H9 (cell line): ENCODE measurements around the gene CNIH2. TPM values are rescaled to one million over a fixed set of nuclear protein-coding genes. Genes with fewer than 3 reads are reported as not detected.

Experiments
- DNase-seq: peaks from one replicate; pipeline ENCODE4 v3.0.0-alpha.2; 2017
- H2AFZ ChIP-seq: one replicate; pipeline ENCODE4 v1.6.1; 2013; ENCODE audit warnings: mild to moderate bottlenecking, low read length, control low read depth, moderate library complexity
- H2AK5ac ChIP-seq: 2 replicates; pipeline ENCODE4 v1.6.1; 2013; ENCODE audit warnings: low read length, control low read depth, mixed read lengths; ENCODE audit not compliant: insufficient read length
- H2BK120ac ChIP-seq: one replicate; pipeline ENCODE4 v1.6.1; 2013; ENCODE audit warnings: low read depth, mild to moderate bottlenecking, low read length, control low read depth, inconsistent platforms; ENCODE audit not compliant: poor library complexity, severe bottlenecking
- H2BK12ac ChIP-seq: 2 replicates; pipeline ENCODE4 v1.6.1; 2013; ENCODE audit warnings: low read length, control low read depth, mixed read lengths, low read depth; ENCODE audit not compliant: insufficient read length
- H2BK15ac ChIP-seq: 2 replicates; pipeline ENCODE4 v1.6.1; 2013; ENCODE audit warnings: low read depth, low read length, control low read depth
- H2BK20ac ChIP-seq: one replicate; pipeline ENCODE4 v1.6.1; 2013; ENCODE audit warnings: low read depth, mild to moderate bottlenecking, low read length, control low read depth, inconsistent platforms; ENCODE audit not compliant: poor library complexity, severe bottlenecking
- H2BK5ac ChIP-seq: 2 replicates; pipeline ENCODE4 v1.6.1; 2013; ENCODE audit warnings: low read length, control low read depth, mixed read lengths; ENCODE audit not compliant: insufficient read length
- H3K14ac ChIP-seq: 2 replicates; pipeline ENCODE4 v1.6.1; 2013; ENCODE audit warnings: low read length, control low read depth; ENCODE audit not compliant: insufficient read depth
- H3K18ac ChIP-seq: 2 replicates; pipeline ENCODE4 v1.6.1; 2013; ENCODE audit warnings: low read depth, mild to moderate bottlenecking, mixed read lengths, low read length, control low read depth; ENCODE audit not compliant: insufficient read length
- H3K23ac ChIP-seq: 2 replicates; pipeline ENCODE4 v1.6.1; 2013; ENCODE audit warnings: low read length, control low read depth, mixed read lengths, low read depth; ENCODE audit not compliant: insufficient read length
- H3K23me2 ChIP-seq: 2 replicates; pipeline ENCODE4 v1.6.1; 2013; ENCODE audit warnings: low read depth, mild to moderate bottlenecking, mixed read lengths, low read length, control low read depth; ENCODE audit not compliant: insufficient read length, poor library complexity, severe bottlenecking
- H3K27ac ChIP-seq: 2 replicates; pipeline ENCODE4 v1.5.1; 2013; ENCODE audit warnings: low read length, control low read depth, mixed read lengths, low read depth; ENCODE audit not compliant: insufficient read length
- H3K27me3 ChIP-seq: 2 replicates; pipeline ENCODE4 v1.6.1; 2013; ENCODE audit warnings: low read length, control low read depth, inconsistent platforms; ENCODE audit not compliant: insufficient read depth
- H3K4ac ChIP-seq: 2 replicates; pipeline ENCODE4 v1.6.1; 2013; ENCODE audit warnings: low read depth, mild to moderate bottlenecking, control low read depth, inconsistent platforms, low read length, moderate library complexity
- H3K4me1 ChIP-seq: 2 replicates; pipeline ENCODE4 v1.6.1; 2013; ENCODE audit warnings: low read length, control low read depth, inconsistent platforms; ENCODE audit not compliant: insufficient read depth
- H3K4me2 ChIP-seq: 2 replicates; pipeline ENCODE4 v1.6.1; 2013; ENCODE audit warnings: low read length, control low read depth, mixed read lengths; ENCODE audit not compliant: insufficient read length, insufficient read depth
- H3K56ac ChIP-seq: 2 replicates; pipeline ENCODE4 v1.6.1; 2013; ENCODE audit warnings: low read depth, mild to moderate bottlenecking, mixed read lengths, low read length, control low read depth; ENCODE audit not compliant: insufficient read length
- H3K79me1 ChIP-seq: 2 replicates; pipeline ENCODE4 v1.6.1; 2013; ENCODE audit warnings: low read depth, mild to moderate bottlenecking, moderate library complexity, low read length, control low read depth, inconsistent platforms; ENCODE audit not compliant: insufficient read depth, poor library complexity, severe bottlenecking
- H3K79me2 ChIP-seq: 2 replicates; pipeline ENCODE4 v1.6.1; 2013; ENCODE audit warnings: low read length, control low read depth, inconsistent platforms; ENCODE audit not compliant: insufficient read depth
- H3K9ac ChIP-seq: 2 replicates; pipeline ENCODE4 v1.6.1; 2013; ENCODE audit warnings: low read length, control low read depth, mixed read lengths; ENCODE audit not compliant: insufficient read length; ENCODE audit errors: extremely low read depth
- H3K9me3 ChIP-seq: one replicate; pipeline ENCODE4 v1.6.1; 2013; ENCODE audit warnings: low read depth, low read length, inconsistent platforms; ENCODE audit not compliant: control insufficient read depth
- H3T11ph ChIP-seq: one replicate; pipeline ENCODE4 v1.6.1; 2013; ENCODE audit warnings: mild to moderate bottlenecking, low read length, control low read depth, inconsistent platforms
- H4K20me1 ChIP-seq: one replicate; pipeline ENCODE4 v1.6.1; 2013; ENCODE audit not compliant: control insufficient read depth, insufficient read length, insufficient read depth
- H4K5ac ChIP-seq: 2 replicates; pipeline ENCODE4 v1.6.1; 2013; ENCODE audit warnings: low read depth, mild to moderate bottlenecking, mixed read lengths, low read length, control low read depth; ENCODE audit not compliant: insufficient read length
- H4K8ac ChIP-seq: replicated peaks from 2 replicates; pipeline ENCODE4 v1.6.1; 2013; ENCODE audit warnings: low read length, control low read depth, mixed read lengths, low read depth; ENCODE audit not compliant: insufficient read length
- H4K91ac ChIP-seq: 2 replicates; pipeline ENCODE4 v1.6.1; 2013; ENCODE audit warnings: low read depth, mild to moderate bottlenecking, moderate library complexity, mixed read lengths, low read length, control low read depth; ENCODE audit not compliant: insufficient read length
- H3K27ac Mint-ChIP-seq, 3 experiments: 2 replicates in 2 of 3; 3 replicates in 1 of 3; pipeline ENCODE4 v1.8.0; 2020 to 2021; ENCODE audit warnings: mixed read lengths in 3 of 3, mild to moderate bottlenecking in 1 of 3, moderate library complexity in 1 of 3
- H3K27me3 Mint-ChIP-seq: 2 replicates; pipeline ENCODE4 v1.8.0; 2021; ENCODE audit warnings: low read depth, mild to moderate bottlenecking, moderate library complexity, mixed read lengths
- H3K36me3 Mint-ChIP-seq, 3 experiments: 2 replicates in 2 of 3; 3 replicates in 1 of 3; pipeline ENCODE4 v1.8.0; 2020 to 2021; ENCODE audit warnings: low read depth in 3 of 3, mixed read lengths in 3 of 3; ENCODE audit not compliant: insufficient read depth in 1 of 3
- H3K4me1 Mint-ChIP-seq, 2 experiments: 2 replicates each; pipeline ENCODE4 v1.8.0; 2020; ENCODE audit warnings: mixed read lengths in 2 of 2
- H3K4me3 Mint-ChIP-seq, 2 experiments: 2 replicates in 1 of 2; 3 replicates in 1 of 2; pipeline ENCODE4 v1.8.0; 2020 to 2021; ENCODE audit warnings: mild to moderate bottlenecking in 2 of 2, mixed read lengths in 2 of 2, moderate library complexity in 1 of 2
- H3K9me3 Mint-ChIP-seq, 2 experiments: 2 replicates in 1 of 2; 3 replicates in 1 of 2; pipeline ENCODE4 v1.8.0; 2020; ENCODE audit warnings: mild to moderate bottlenecking in 2 of 2, mixed read lengths in 2 of 2, moderate library complexity in 1 of 2
- WGBS: extraction: QIAGEN DNeasy Blood & Tissue Kit; methylation state at CpG from one replicate; pipeline ENCODE4 v1.1.7; 2013; ENCODE audit warnings: missing lambda C conversion rate, low lambda C conversion rate, mixed read lengths; ENCODE audit not compliant: insufficient read length; ENCODE audit errors: extremely low coverage; 5-methylcytosine and 5-hydroxymethylcytosine counted together
- total RNA-seq: library from RNA; stranded (reverse); gene quantifications from 2 replicates; pipeline ENCODE4 v1.2.1, GENCODE V29; 2021
- TF ChIP-seq, protein P1 (sequence below): fragments of 200-600 bp; sonication (generic); conservative IDR thresholded peaks from 3 replicates; pipeline ENCODE4 v1.8.0; 2021; ENCODE audit warnings: antibody characterized with exemption, mild to moderate bottlenecking

The CNIH2 gene
- total RNA-seq, 1 experiment from 2014 or later, result 12.0 TPM

DNA sequence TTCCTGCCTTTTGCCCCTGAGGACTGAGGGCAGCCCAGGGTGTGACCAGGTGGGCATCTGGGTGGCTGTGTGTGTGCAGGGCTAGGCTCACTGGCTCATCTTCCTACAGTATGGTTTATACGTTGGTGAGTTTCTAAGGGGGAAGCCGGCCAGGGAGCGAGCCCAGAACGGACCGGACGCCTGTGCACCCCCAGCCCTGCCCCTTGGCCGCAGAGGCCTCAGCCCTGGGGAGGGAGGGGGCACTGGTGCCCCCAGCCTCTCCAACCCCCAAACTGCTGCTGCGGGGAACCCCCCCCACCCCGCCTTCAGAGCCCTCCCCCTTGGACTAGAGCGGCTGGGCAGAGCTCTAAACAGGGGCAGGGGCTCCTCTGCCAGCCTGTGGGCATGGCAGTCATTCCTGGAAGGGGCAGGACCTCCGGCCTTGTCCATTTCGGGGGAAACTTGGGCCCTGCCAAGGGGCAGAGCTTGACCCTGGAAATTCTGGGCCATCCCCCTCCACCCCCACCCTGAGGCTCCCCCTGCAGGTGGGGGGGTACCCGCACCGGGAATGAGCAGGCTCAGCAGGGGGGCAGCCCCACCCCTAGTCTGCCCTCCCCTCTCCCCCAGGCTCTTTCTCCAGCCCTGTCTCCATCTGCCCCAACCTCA lies 5.6 kb downstream of the CNIH2 start:
- Mint-ChIP-seq H3K36me3 (peaks cover 0 to 10% (median 9%) of the 10 kb centered on the region in 3 experiments; a peak in 5 of 7 replicates), H3K4me3 (no peak overlapping the region)
- H3K9ac ChIP-seq, result no peak overlapping the region

More for the DNA sequence above, 5.6 kb downstream of the CNIH2 start:
- H3K9me3 ChIP-seq, result no peaks in the 10 kb centered on the region
- H2BK5ac ChIP-seq, result no peak overlapping the region
- no peak for DNase-seq
- H2BK12ac ChIP-seq, result no peak overlapping the region
- no peak overlapping the region for H4K8ac ChIP-seq
- no peaks in the 10 kb centered on the region for H3K79me1 ChIP-seq
- no peak overlapping the region for H3K4me2 ChIP-seq
- peaks cover 4% of the 10 kb centered on the region for H3K23me2 ChIP-seq
- no peak overlapping the region for H3T11ph ChIP-seq
- no peak overlapping the region for H3K56ac ChIP-seq
- H3K4ac ChIP-seq, result no peak overlapping the region
- peaks cover 23% of the 10 kb centered on the region for H3K27me3 Mint-ChIP-seq
- H3K27ac Mint-ChIP-seq, result no peak overlapping the region
- no peak overlapping the region for H2BK15ac ChIP-seq
- peaks cover 28 to 36% of the 10 kb centered on the region in 2 experiments for H3K4me1 Mint-ChIP-seq
- TF ChIP-seq, protein P1, sequence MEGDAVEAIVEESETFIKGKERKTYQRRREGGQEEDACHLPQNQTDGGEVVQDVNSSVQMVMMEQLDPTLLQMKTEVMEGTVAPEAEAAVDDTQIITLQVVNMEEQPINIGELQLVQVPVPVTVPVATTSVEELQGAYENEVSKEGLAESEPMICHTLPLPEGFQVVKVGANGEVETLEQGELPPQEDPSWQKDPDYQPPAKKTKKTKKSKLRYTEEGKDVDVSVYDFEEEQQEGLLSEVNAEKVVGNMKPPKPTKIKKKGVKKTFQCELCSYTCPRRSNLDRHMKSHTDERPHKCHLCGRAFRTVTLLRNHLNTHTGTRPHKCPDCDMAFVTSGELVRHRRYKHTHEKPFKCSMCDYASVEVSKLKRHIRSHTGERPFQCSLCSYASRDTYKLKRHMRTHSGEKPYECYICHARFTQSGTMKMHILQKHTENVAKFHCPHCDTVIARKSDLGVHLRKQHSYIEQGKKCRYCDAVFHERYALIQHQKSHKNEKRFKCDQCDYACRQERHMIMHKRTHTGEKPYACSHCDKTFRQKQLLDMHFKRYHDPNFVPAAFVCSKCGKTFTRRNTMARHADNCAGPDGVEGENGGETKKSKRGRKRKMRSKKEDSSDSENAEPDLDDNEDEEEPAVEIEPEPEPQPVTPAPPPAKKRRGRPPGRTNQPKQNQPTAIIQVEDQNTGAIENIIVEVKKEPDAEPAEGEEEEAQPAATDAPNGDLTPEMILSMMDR, result peak; percentile 33; the same call in 2 of the 3 replicates
- H3K9me3 Mint-ChIP-seq, result no peaks in the 10 kb centered on the region; a peak in 1 of 5 replicates
- H2AFZ ChIP-seq, result no peak overlapping the region
- no peak overlapping the region for H2AK5ac ChIP-seq
- no peak overlapping the region for H3K27ac ChIP-seq
- no peak overlapping the region for H2BK120ac ChIP-seq
- no peak overlapping the region for H4K91ac ChIP-seq
- H2BK20ac ChIP-seq, result no peak overlapping the region
- H3K18ac ChIP-seq, result no peak overlapping the region
- H4K5ac ChIP-seq, result no peak overlapping the region
- H3K14ac ChIP-seq, result no peak overlapping the region
- no peaks in the 10 kb centered on the region for H4K20me1 ChIP-seq
- no peaks in the 10 kb centered on the region for H3K27me3 ChIP-seq
- no CpG with 5 or more reads among the region's 14 CpGs for WGBS
- H3K79me2 ChIP-seq, result peaks cover 1% of the 10 kb centered on the region; the same call in 1 of the 2 replicates
- H3K4me1 ChIP-seq, result 0 out of 2 replicates have a peak, but pooled peaks cover 2% of the 10 kb centered on the region
- no peak overlapping the region for H3K23ac ChIP-seq
